Measurements from ENCODE around the gene PGAP1. TPM values are rescaled to one million over a fixed set of nuclear protein-coding genes. Genes with fewer than 3 reads are reported as not detected.

Gene PGAP1
- total and polyA plus RNA-seq, 2 experiments from 2014 or later: 2.4 to 6.3 TPM

DNA sequence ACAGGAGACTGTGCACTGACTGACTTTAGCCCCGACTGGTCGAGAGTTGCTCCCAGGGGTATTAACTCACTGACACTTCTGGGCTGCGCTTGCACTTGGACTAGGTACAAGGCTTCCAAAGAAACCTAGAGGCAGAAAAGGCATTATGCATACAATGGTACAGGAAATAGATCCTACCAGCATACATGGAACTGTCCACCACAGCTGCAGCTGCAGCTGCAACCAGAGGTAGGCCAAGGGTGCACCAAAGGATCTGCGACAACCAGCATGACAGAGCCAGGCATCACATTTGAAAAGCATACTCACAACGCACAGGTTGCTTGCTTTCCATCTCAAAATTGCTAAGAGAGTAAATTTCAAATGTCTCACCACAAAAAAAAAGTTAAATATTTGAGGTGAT, 22.6 kb upstream of the PGAP1 start:
- no peaks in the 10 kb centered on the region for H4K20me1 ChIP-seq (ENCODE audit: insufficient read depth)
- TF ChIP-seq EZH2 (IDR thresholded peaks at IDR 0.05; ENCODE audit: insufficient read depth, poor library complexity, severe bottlenecking) (no peak), EZH2phosphoT487 (IDR thresholded peaks at IDR 0.05; ENCODE audit: insufficient read depth, low read depth) (no peak)
- H3K4me3 ChIP-seq: no peak overlapping the region
- H3K9me3 ChIP-seq (ENCODE audit: low read depth): no peaks in the 10 kb centered on the region
- no peaks in the 10 kb centered on the region for H3K27me3 ChIP-seq (replicated peaks; ENCODE audit: insufficient read depth)
- peaks cover 16% of the 10 kb centered on the region for H3K4me1 ChIP-seq (ENCODE audit: insufficient read depth)
- H3K9ac ChIP-seq: no peak overlapping the region
- H3K79me2 ChIP-seq (ENCODE audit: insufficient read depth): no peaks in the 10 kb centered on the region
- DNase-seq: no peak
- no peak overlapping the region for H3K4me2 ChIP-seq (ENCODE audit: unreplicated experiment)
- no peaks in the 10 kb centered on the region for H3F3A ChIP-seq (ENCODE audit: insufficient read depth)
- H3K27ac ChIP-seq: no peak overlapping the region
- no peaks in the 10 kb centered on the region for H3K36me3 ChIP-seq (ENCODE audit: low read depth)
- 60 to 64% methylated on average over 5 of the region's 5 CpGs for WGBS, 2 experiments (ENCODE audit: low coverage in 1 of 2, low lambda C conversion rate in 2 of 2, missing lambda C conversion rate in 2 of 2)
- H2AFZ ChIP-seq: no peak overlapping the region
- in situ Hi-C loops (cut with MboI): no loop called here
- H3K9me2 ChIP-seq (ENCODE audit: insufficient read depth): no peaks in the 10 kb centered on the region

DNA sequence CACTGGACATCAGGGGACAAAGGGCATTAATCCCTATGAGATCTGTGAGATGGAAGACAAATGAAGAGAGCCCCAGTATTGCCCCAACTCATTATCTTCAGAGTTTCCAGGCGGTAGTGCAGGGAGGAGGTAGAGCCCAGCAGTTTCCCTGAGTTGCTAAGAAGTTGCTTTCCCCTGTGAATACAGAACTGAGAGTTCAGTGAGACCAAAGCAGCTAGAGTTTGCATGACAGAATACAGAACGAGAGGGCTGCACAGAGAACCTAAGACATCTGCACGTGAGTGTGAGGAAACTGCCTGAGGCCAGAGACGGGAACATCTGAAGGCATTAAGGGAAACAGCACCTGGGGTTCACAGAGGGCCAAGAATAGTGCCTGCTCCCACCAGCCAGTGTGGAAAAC, 18.1 kb upstream of the PGAP1 start:
- H3K4me3 ChIP-seq: no peak overlapping the region
- H3K4me2 ChIP-seq (ENCODE audit: unreplicated experiment): no peak overlapping the region
- no peaks in the 10 kb centered on the region for H3K36me3 ChIP-seq (ENCODE audit: low read depth)
- no peaks in the 10 kb centered on the region for H3K79me2 ChIP-seq (ENCODE audit: insufficient read depth)
- no peaks in the 10 kb centered on the region for H3K4me1 ChIP-seq (ENCODE audit: insufficient read depth)
- 76 to 82% methylated on average over 4 of the region's 4 CpGs for WGBS, 2 experiments (ENCODE audit: low coverage in 1 of 2, low lambda C conversion rate in 2 of 2, missing lambda C conversion rate in 2 of 2)
- TF ChIP-seq EZH2 (IDR thresholded peaks at IDR 0.05; ENCODE audit: insufficient read depth, poor library complexity, severe bottlenecking) (no peak), EZH2phosphoT487 (IDR thresholded peaks at IDR 0.05; ENCODE audit: insufficient read depth, low read depth) (no peak)
- H3K27ac ChIP-seq: no peak overlapping the region
- DNase-seq: no peak
- H2AFZ ChIP-seq: no peak overlapping the region
- in situ Hi-C loops (cut with MboI): no loop called here
- H3K9me3 ChIP-seq (ENCODE audit: low read depth): no peaks in the 10 kb centered on the region
- H3K9ac ChIP-seq: no peak overlapping the region
- no peaks in the 10 kb centered on the region for H3K9me2 ChIP-seq (ENCODE audit: insufficient read depth)
- no peaks in the 10 kb centered on the region for H3K27me3 ChIP-seq (replicated peaks; ENCODE audit: insufficient read depth)
- no peaks in the 10 kb centered on the region for H4K20me1 ChIP-seq (ENCODE audit: insufficient read depth)
- H3F3A ChIP-seq (ENCODE audit: insufficient read depth): no peaks in the 10 kb centered on the region

DNA sequence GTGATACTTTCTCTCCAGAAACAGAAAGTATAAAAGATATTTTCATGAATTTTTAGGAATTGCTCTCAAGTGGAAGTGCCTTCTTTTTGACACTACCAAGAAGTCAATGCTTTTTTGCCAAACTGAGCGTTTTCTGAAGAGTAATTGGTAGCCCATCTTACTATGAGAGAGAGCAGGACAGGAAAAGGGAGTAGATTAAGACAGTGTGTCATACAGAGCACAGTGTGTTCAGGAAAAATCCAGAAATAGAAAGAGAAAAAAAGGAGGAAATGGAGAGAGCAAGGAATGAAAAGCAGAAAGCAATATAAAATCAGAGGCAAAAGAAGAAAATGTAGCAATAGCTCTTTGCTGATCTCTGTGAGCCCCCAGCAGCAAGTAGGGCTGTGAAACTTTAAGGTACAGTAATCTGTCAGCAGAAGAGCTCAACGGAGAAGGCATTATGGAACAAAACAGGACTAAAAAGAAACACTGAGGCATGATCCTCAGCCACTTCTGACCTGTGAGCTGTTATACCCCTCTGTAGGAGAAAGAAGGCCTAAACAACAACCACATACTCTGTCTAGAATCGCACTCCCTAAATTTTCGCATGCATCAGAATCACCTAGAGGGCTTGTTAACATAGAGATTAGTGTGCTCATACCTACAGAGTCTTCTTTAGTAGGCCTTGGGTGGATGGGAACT, 15.0 kb upstream of the PGAP1 start:
- no peaks in the 10 kb centered on the region for H3F3A ChIP-seq (ENCODE audit: insufficient read depth)
- H3K27ac ChIP-seq: no peak overlapping the region
- H3K4me1 ChIP-seq (ENCODE audit: insufficient read depth): no peaks in the 10 kb centered on the region
- H3K4me3 ChIP-seq: no peak overlapping the region
- no peaks in the 10 kb centered on the region for H3K36me3 ChIP-seq (ENCODE audit: low read depth)
- 69 to 72% methylated on average over 4 of the region's 4 CpGs for WGBS, 2 experiments (ENCODE audit: low coverage in 1 of 2, low lambda C conversion rate in 2 of 2, missing lambda C conversion rate in 2 of 2)
- H3K9me2 ChIP-seq (ENCODE audit: insufficient read depth): no peaks in the 10 kb centered on the region
- H3K9me3 ChIP-seq (ENCODE audit: low read depth): no peaks in the 10 kb centered on the region
- H3K9ac ChIP-seq: no peak overlapping the region
- in situ Hi-C loops (cut with MboI): no loop called here
- no peak for DNase-seq
- no peaks in the 10 kb centered on the region for H4K20me1 ChIP-seq (ENCODE audit: insufficient read depth)
- H2AFZ ChIP-seq: peak overlapping the region; percentile 59
- H3K79me2 ChIP-seq (ENCODE audit: insufficient read depth): no peaks in the 10 kb centered on the region
- H3K27me3 ChIP-seq (replicated peaks; ENCODE audit: insufficient read depth): no peaks in the 10 kb centered on the region
- H3K4me2 ChIP-seq (ENCODE audit: unreplicated experiment): peak overlapping the region; percentile 21
- TF ChIP-seq EZH2 (IDR thresholded peaks at IDR 0.05; ENCODE audit: insufficient read depth, poor library complexity, severe bottlenecking) (no peak), EZH2phosphoT487 (IDR thresholded peaks at IDR 0.05; ENCODE audit: insufficient read depth, low read depth) (no peak)

DNA sequence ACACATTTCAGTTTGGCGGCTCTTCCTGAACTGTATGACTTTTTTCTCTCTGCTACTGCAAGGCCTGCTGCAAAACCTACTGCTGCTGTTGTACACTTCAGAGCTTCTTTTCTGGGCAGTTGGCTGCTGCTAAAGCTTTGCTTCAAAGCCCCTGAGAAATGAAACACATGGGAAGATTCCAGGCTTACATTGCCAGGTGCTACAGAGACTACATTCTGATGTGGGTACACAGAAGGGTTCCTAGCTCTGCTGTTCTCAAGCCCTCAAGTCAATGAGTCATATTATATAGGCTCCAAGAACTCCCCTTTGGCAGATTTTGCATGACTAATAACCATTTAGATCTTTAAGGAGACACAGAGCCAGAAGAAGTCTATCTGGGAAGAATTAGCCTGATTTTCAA, 12.9 kb upstream of the PGAP1 start:
- 57 to 58% methylated on average over 1 of the region's 1 CpG for WGBS, 2 experiments (ENCODE audit: low coverage in 1 of 2, low lambda C conversion rate in 2 of 2, missing lambda C conversion rate in 2 of 2)
- H3K27me3 ChIP-seq (replicated peaks; ENCODE audit: insufficient read depth): no peaks in the 10 kb centered on the region
- peak; percentile 67 for DNase-seq

More for the DNA sequence above, 12.9 kb upstream of the PGAP1 start:
- Histone ChIP-seq H3F3A (ENCODE audit: insufficient read depth) (no peaks in the 10 kb centered on the region), H3K36me3 (ENCODE audit: low read depth) (no peaks in the 10 kb centered on the region), H3K27ac (no peak overlapping the region), H3K4me2 (ENCODE audit: unreplicated experiment) (no peak overlapping the region), H3K79me2 (ENCODE audit: insufficient read depth) (no peaks in the 10 kb centered on the region), H3K9ac (no peak overlapping the region), H3K4me3 (no peak overlapping the region), H4K20me1 (ENCODE audit: insufficient read depth) (no peaks in the 10 kb centered on the region), H3K9me3 (ENCODE audit: low read depth) (no peaks in the 10 kb centered on the region), H3K9me2 (ENCODE audit: insufficient read depth) (no peaks in the 10 kb centered on the region), H3K4me1 (ENCODE audit: insufficient read depth) (no peaks in the 10 kb centered on the region), H2AFZ (no peak overlapping the region)
- in situ Hi-C loops (cut with MboI): no loop called here
- TF ChIP-seq EZH2phosphoT487 (IDR thresholded peaks at IDR 0.05; ENCODE audit: insufficient read depth, low read depth) (no peak), EZH2 (IDR thresholded peaks at IDR 0.05; ENCODE audit: insufficient read depth, poor library complexity, severe bottlenecking) (no peak)
